Glutamatergic neuron (in vitro differentiated cells): ENCODE measurements around the gene CASK. TPM values are rescaled to one million over a fixed set of nuclear protein-coding genes. Genes with fewer than 3 reads are reported as not detected.

ENCODE experiments used
- DNase-seq: peaks from one replicate; pipeline ENCODE4 v3.0.0; 2022
- H3K27ac Mint-ChIP-seq: one replicate; pipeline ENCODE4 v1.8.0; 2020; ENCODE audit warnings: mild to moderate bottlenecking, mixed read lengths, inconsistent platforms; ENCODE audit not compliant: unreplicated experiment
- H3K27me3 Mint-ChIP-seq: one replicate; pipeline ENCODE4 v1.8.0; 2020; ENCODE audit warnings: mild to moderate bottlenecking, moderate library complexity, mixed read lengths, inconsistent platforms; ENCODE audit not compliant: unreplicated experiment
- H3K36me3 Mint-ChIP-seq: one replicate; pipeline ENCODE4 v1.8.0; 2020; ENCODE audit warnings: mild to moderate bottlenecking, mixed read lengths, inconsistent platforms; ENCODE audit not compliant: unreplicated experiment
- H3K4me1 Mint-ChIP-seq: one replicate; pipeline ENCODE4 v1.8.0; 2020; ENCODE audit warnings: mild to moderate bottlenecking, low read depth, mixed read lengths, inconsistent platforms; ENCODE audit not compliant: unreplicated experiment
- H3K4me3 Mint-ChIP-seq: one replicate; pipeline ENCODE4 v1.8.0; 2020; ENCODE audit warnings: mild to moderate bottlenecking, mixed read lengths, inconsistent platforms; ENCODE audit not compliant: unreplicated experiment
- H3K9me3 Mint-ChIP-seq: one replicate; pipeline ENCODE4 v1.8.0; 2020; ENCODE audit warnings: mild to moderate bottlenecking, moderate library complexity, mixed read lengths, inconsistent platforms; ENCODE audit not compliant: unreplicated experiment
- CTCF ChIP-seq: fragments of 200-600 bp; sonication (generic); IDR thresholded peaks from one replicate; pipeline ENCODE4 v1.5.0; 2021; ENCODE audit not compliant: partially characterized antibody, unreplicated experiment
- total RNA-seq: library from RNA; stranded (reverse); fragmentation: NEBNext Ultra II Directional; extraction: Animal tissue kit (Norgen Biotek cat#: 25700); gene quantifications from one replicate; pipeline ENCODE4 v1.2.1, GENCODE V29; 2021; ENCODE audit not compliant: unreplicated experiment

CASK gene
- total RNA-seq, 1 donor from 2014 or later: 173 TPM

DNA sequence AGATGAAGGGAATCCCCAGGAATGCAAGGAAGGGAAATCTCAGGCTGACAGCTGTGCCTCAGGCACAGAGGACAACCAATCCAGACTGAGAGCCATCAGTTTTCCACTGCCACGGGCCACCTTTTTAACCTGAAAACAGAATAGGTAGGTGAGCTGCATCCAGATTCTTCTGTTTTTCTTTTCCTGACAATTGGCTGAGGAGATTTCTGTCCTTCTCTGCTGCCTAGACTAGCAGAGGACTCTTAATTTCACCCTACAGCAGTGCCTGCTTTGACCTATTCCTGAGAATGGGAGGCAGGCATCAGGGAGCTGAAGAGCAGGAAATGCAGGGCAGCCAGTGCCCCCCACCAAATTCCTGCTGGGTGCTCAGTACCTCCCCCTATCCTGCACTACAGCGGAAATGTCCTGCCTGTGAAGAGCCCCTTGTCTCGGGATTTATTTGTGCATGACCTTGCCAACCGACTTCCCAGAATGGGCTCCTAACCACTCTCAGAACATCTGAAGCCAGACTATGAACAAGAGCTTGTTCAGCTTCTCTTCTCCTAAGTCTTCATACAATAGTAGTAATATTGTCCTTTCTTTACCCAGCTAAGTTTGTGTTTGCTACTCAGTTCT is 65.1 kb downstream of the CASK start:
- H3K36me3 Mint-ChIP-seq: no peaks in the 10 kb centered on the region
- H3K9me3 Mint-ChIP-seq: peaks cover 1% of the 10 kb centered on the region
- H3K27ac Mint-ChIP-seq: no peak overlapping the region
- no peak for TF ChIP-seq CTCF
- DNase-seq: no peak
- no peak overlapping the region for H3K4me3 Mint-ChIP-seq
- peaks cover 3% of the 10 kb centered on the region for H3K4me1 Mint-ChIP-seq
- H3K27me3 Mint-ChIP-seq: no peaks in the 10 kb centered on the region

DNA sequence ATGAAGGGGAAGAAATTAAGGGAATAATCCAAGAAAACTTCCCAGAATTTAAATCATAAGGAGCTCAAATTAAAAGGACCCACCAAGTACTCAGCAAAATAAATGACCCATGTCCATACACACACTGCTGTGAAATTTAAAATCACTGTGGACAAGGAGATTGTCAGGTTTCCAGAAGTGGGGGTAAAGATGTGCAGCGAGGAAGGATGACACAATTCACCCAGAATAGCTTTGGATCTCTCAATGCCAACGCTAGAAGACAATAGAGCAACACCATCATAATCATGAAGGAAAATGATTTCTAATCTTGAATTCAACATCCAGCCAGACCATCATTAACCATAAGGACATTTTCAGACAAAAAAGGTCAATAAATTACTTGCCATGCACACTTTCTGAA is 65.7 kb downstream of the CASK start:
- Mint-ChIP-seq H3K36me3 (no peaks in the 10 kb centered on the region), H3K27me3 (no peaks in the 10 kb centered on the region), H3K27ac (no peak overlapping the region), H3K4me3 (no peak overlapping the region), H3K4me1 (peaks cover under 1% of the 10 kb centered on the region), H3K9me3 (peaks cover 1% of the 10 kb centered on the region)
- TF ChIP-seq CTCF: no peak
- DNase-seq: no peak

- no peak overlapping the region for H3K4me3 Mint-ChIP-seq
- H3K27ac Mint-ChIP-seq: no peak overlapping the region
- peaks cover 33% of the 10 kb centered on the region for H3K36me3 Mint-ChIP-seq
- H3K4me1 Mint-ChIP-seq: no peaks in the 10 kb centered on the region
- no peaks in the 10 kb centered on the region for H3K27me3 Mint-ChIP-seq
- peaks cover 5% of the 10 kb centered on the region for H3K9me3 Mint-ChIP-seq
- no peak for TF ChIP-seq CTCF
- no peak for DNase-seq
These were observed 76.6 kb downstream of the CASK start for GRCh38 chrX:41846714-41847113.

DNA sequence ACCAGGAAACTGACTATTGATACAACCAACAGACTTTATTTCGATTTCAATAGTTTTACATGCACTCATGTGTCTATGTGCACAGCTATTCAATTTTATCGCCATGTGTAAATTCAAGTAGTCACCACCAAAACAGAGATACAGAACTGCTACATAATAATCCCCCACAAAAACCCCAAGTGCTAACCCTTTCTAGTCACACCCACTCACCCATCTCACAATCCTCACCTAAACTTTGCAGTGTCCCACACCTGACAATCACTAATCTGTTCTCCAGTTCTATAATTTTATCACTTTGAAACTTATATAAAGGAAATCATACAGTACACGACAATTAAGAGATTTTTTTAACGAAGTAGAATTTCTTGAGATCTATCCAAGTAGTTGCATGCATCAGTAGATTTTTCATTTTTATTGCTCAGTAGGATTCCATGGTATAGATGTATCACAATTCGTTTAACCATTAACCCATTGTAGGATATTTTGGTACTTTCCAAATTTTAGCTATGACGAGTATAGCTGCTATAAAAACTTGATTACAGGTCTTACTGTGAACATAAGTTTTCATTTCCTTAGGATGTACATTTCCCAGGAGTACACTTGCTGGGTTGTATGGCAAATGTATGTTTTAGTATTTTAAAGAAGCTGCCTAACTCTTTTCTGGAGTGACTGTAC is 85.9 kb downstream of the CASK start:
- Mint-ChIP-seq H3K36me3 (no peaks in the 10 kb centered on the region), H3K4me3 (no peak overlapping the region), H3K4me1 (no peaks in the 10 kb centered on the region), H3K27ac (no peak overlapping the region), H3K9me3 (no peaks in the 10 kb centered on the region), H3K27me3 (peaks cover 2% of the 10 kb centered on the region)
- TF ChIP-seq CTCF: no peak
- DNase-seq: no peak

DNA sequence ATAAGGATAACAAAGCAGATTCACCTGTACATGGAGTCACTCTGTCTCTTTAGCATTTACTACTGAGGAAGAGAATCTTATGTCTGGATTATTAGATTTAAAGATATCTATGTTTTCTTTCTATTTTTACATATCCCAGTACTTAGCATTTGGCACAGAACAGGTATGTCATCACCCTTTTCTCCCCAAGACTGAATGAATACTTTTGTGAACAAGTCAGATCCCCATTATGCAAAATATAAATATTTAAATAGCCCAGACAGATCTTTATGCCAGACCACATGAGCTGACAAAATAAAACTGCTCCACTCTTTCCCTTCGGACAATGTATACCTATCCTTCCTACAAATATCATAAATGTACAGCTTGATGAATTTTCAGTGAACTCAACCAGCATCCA is 94.5 kb downstream of the CASK start:
- Mint-ChIP-seq H3K27me3 (peaks cover 3% of the 10 kb centered on the region), H3K4me1 (peaks cover 4% of the 10 kb centered on the region), H3K4me3 (no peak overlapping the region), H3K36me3 (no peaks in the 10 kb centered on the region), H3K27ac (no peak overlapping the region), H3K9me3 (peaks cover 2% of the 10 kb centered on the region)
- DNase-seq: no peak
- no peak for TF ChIP-seq CTCF
